AG04450 (cell line): ENCODE measurements around the gene ANKRD9. TPM values are rescaled to one million over a fixed set of nuclear protein-coding genes. Genes with fewer than 3 reads are reported as not detected.

Experiments used
- CTCF ChIA-PET: fragments of 300-600, 350-600 bp; formaldehyde crosslinking; extraction: SDS; loops from one replicate; lab custom pipeline; 2022; ENCODE audit warnings: antibody characterized with exemption, inconsistent platforms; lab: Charles Lee
- POLR2A ChIA-PET: fragments of 350-600 bp; formaldehyde crosslinking; extraction: SDS; loops from one replicate; lab custom pipeline; 2021; ENCODE audit warnings: antibody characterized with exemption, inconsistent platforms; lab: Yijun Ruan, JAX
- DNase-seq: peaks from one replicate; pipeline ENCODE4 v3.0.0-alpha.2; 2011; ENCODE audit warnings: low read depth, low spot score
- H3K27ac ChIP-seq: one replicate; pipeline ENCODE4 v1.5.1; 2012; ENCODE audit warnings: low read depth, low read length, control low read depth
- H3K27me3 ChIP-seq: one replicate; pipeline ENCODE4 v1.6.0; 2012; ENCODE audit warnings: low read length; ENCODE audit not compliant: control insufficient read depth, insufficient read depth
- H3K4me3 ChIP-seq: 2 replicates; pipeline ENCODE4 v1.5.1; 2011; ENCODE audit warnings: mild to moderate bottlenecking, low read depth, low read length, control low read depth
- H3K9me3 ChIP-seq: 2 replicates; pipeline ENCODE4 v1.5.1; 2012; ENCODE audit warnings: low read length; ENCODE audit not compliant: control insufficient read depth, insufficient read depth
- CTCF ChIP-seq: IDR thresholded peaks from 2 replicates; pipeline ENCODE4 v1.5.1; 2011; ENCODE audit warnings: low read depth, low read length, control low read depth, inconsistent platforms
- polyA plus RNA-seq: library from polyadenylated mRNA; depleted of rRNA; stranded (reverse); fragments of >200 nt; gene quantifications from 2 replicates; pipeline ENCODE4 v1.2.3, GENCODE V29; 2011

ANKRD9 gene
- polyA plus RNA-seq, 1 experiment = 4.0 TPM

- no peak for DNase-seq
- ChIA-PET CTCF (interaction anchor here (0.5 to 2.9 kb wide), 3 partner anchors 31 to 188 kb away, joined by 3 to 15 read pairs (median 3); no protein-coding TSS in a partner anchor), POLR2A (interaction anchor here (0.6 kb wide), 1 partner anchor 888 kb away, joined by 3 read pairs; no protein-coding TSS in a partner anchor)
- Histone ChIP-seq H3K4me3 (peak overlapping the region; percentile 63), H3K27ac (peak overlapping the region; percentile 39), H3K27me3 (no peaks in the 10 kb centered on the region), H3K9me3 (no peaks in the 10 kb centered on the region; the same call in 1 of the 2 replicates)
- TF ChIP-seq CTCF = no peak
Observed at GRCh38 chr14:102508774-102509745, 516 bp downstream of the ANKRD9 start.

DNA sequence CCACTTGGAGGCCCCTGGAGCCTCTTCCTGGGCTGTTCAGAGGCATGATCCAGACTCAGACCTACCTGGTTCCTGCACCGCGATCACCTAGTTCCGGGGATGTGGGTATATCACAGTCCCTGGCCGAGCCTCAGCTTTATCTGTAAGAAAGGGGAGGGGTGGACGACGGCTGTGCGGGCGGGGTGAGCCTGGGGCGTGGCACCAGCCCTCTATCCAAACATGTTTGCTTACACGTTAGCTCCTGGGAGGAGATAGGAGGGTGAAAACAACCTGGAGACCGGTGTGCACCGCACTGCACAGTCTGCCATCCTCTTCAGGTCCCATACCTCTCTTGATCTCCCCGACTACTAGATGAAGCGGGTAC is 1.2 kb downstream of the ANKRD9 start:
- Histone ChIP-seq H3K27me3 (no peaks in the 10 kb centered on the region), H3K27ac (no peak overlapping the region), H3K4me3 (peak overlapping the region; percentile 63), H3K9me3 (no peaks in the 10 kb centered on the region; the same call in 1 of the 2 replicates)
- no peak for DNase-seq
- POLR2A ChIA-PET = no interaction called here
- no peak for TF ChIP-seq CTCF
- CTCF ChIA-PET = interaction anchor here (0.6 to 1.2 kb wide), 2 partner anchors 70 to 78 kb away, joined by 4 to 5 read pairs; no protein-coding TSS in a partner anchor

- CTCF ChIA-PET = interaction anchor here (0.6 to 1.2 kb wide), 2 partner anchors 70 to 77 kb away, joined by 4 to 5 read pairs; no protein-coding TSS in a partner anchor
- Histone ChIP-seq H3K4me3 (no peak overlapping the region), H3K9me3 (no peaks in the 10 kb centered on the region; the same call in 1 of the 2 replicates), H3K27me3 (no peaks in the 10 kb centered on the region), H3K27ac (no peak overlapping the region)
- no peak for TF ChIP-seq CTCF
- DNase-seq = no peak
- POLR2A ChIA-PET = no interaction called here
Observed at GRCh38 chr14:102507857-102508312, 1.7 kb downstream of the ANKRD9 start.

DNA sequence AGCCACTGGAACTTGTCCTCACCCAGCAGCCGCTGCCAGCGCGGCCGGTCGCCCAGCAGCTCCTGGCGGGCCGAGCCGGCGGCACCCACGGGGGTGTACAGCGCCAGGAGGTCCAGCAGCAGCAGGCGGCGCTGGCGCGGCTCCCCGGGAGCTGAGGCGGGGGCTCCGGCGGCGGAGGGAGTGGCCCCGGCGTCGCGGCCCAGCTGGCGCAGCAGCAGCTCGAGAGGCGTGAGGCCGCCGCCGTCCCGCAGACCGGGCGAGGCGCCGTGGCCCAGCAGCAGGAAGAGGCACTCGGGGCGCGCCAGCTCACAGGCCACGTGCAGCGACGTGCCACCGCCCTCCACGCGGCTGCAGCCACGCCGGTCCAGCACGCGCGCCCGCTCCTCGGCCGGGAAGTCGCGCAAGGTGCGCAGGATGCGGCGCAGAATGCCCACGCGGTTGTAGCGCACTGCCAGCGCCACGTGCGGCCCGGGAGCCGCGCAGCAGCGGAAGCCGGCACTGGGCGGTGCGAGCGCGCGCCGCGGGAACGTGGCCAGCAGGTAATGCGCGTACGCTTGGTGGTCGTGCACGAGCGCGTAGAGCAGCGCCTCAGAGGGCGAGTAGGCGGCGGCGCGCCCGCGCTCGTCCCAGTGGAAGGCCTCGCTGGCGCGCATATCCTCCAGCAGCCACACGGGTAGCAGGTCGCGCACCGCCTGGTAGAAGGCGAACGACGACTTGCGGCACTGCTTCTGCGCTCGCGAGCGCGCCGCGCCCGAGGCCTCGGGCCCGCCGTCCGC is 2.3 kb downstream of the ANKRD9 start:
- H3K4me3 ChIP-seq = no peak overlapping the region
- DNase-seq = no peak
- no peak overlapping the region for H3K27ac ChIP-seq
- CTCF ChIA-PET = interaction anchor here (1.2 kb wide), 1 partner anchor 69 kb away, joined by 5 read pairs; no protein-coding TSS in a partner anchor
- no peaks in the 10 kb centered on the region for H3K27me3 ChIP-seq
- POLR2A ChIA-PET = no interaction called here
- H3K9me3 ChIP-seq = no peaks in the 10 kb centered on the region; the same call in 1 of the 2 replicates
- TF ChIP-seq CTCF = no peak
